Eye (tissue), 1 donor: ENCODE data around the gene SAG.

Experiments used
- DNase-seq: peaks from one replicate; pipeline ENCODE4 v3.0.0-alpha.2; 2015

SAG gene

GRCh38 chr2:233384015-233384414 lies 76.4 kb downstream of the SAG start:
- DNase-seq: no peak

GRCh38 chr2:233384811-233385488 lies 77.3 kb downstream of the SAG start:
- no peak for DNase-seq

GRCh38 chr2:233385489-233386044 lies 78.0 kb downstream of the SAG start:
- DNase-seq: peak; percentile 31

- DNase-seq: no peak
Observed at GRCh38 chr2:233386382-233387041, 78.9 kb downstream of the SAG start.

- no peak for DNase-seq
Observed at GRCh38 chr2:233387225-233387624, 79.6 kb downstream of the SAG start.

- DNase-seq: peak; percentile 95
Observed at GRCh38 chr2:233387667-233388528, 80.3 kb downstream of the SAG start.

- DNase-seq: no peak
Observed at GRCh38 chr2:233389601-233390125, 82.0 kb downstream of the SAG start.

- no peak for DNase-seq
Observed at GRCh38 chr2:233395687-233396086, 88.1 kb downstream of the SAG start.
